Mammary epithelial cell (primary cell): ENCODE results near the gene ACP5.
"Not testable (repeated sequence)": the region's sequence is repeated elsewhere in the genome, so short reads cannot be mapped to it uniquely, and the experiment has no call there.

Experiments
- CTCF ChIP-seq, 2 donors: IDR thresholded peaks in 1 of 2; conservative IDR thresholded peaks in 1 of 2; 2 replicates each; pipeline ENCODE4 v1.5.1; 2011 to 2012; ENCODE audit warnings: inconsistent platforms in 2 of 2, low read length in 2 of 2, mild to moderate bottlenecking in 2 of 2, control low read depth in 1 of 2, low read depth in 1 of 2; ENCODE audit not compliant: insufficient read depth in 1 of 2; ENCODE audit errors: extremely low read depth in 1 of 2
- EZH2 ChIP-seq: IDR thresholded peaks from 2 replicates; pipeline ENCODE4 v1.6.1; 2012; ENCODE audit warnings: low read length, inconsistent platforms, borderline replicate concordance

GRCh38 chr19:11564082-11564807 lies 13.2 kb downstream of the ACP5 start:
- TF ChIP-seq CTCF (conservative IDR thresholded peaks at IDR 0.05 in 1 of 2, IDR thresholded peaks at IDR 0.05 in 1 of 2; ENCODE audit: extremely low read depth in 1 of 2, insufficient read depth in 1 of 2, low read depth in 1 of 2, low read length in 2 of 2); EZH2: not testable (repeated sequence)
